ENCODE results near the gene CD151. TPM values are rescaled to one million over a fixed set of nuclear protein-coding genes. Genes with fewer than 3 reads are reported as not detected.

Gene CD151
- total and polyA plus RNA-seq, 2 experiments from 2014 or later, result 62.9 to 109 TPM

DNA sequence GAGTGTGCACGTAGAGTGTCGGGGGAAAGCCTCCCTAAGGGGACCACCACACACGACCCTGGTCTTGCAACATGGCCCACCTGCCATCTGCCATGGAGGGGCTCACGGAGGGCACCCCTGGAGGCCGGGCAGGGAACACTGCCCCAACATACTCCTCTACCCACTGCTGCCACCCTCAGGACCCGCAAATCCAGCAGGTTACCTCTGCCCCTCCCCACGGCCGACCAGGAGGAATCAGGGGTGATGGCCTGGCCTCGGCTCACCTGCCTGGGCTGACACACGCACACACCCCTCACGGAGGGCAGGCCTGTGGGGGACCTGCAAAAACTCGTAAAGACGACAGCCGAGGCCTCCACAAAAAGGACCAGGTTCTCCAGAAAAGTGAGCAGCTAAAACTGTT, 47.7 kb downstream of the CD151 start:
- no peak overlapping the region for H3K4me3 ChIP-seq
- Mint-ChIP-seq H3K36me3 (ENCODE audit: low read depth) (peaks cover 38% of the 10 kb centered on the region), H3K9me3 (no peaks in the 10 kb centered on the region; the same call in 2 of the 3 replicates), H3K4me1 (peaks cover 2% of the 10 kb centered on the region; the same call in 2 of the 3 replicates), H3K4me3 (no peak overlapping the region), H3K27ac (no peak overlapping the region), H3K27me3 (ENCODE audit: insufficient read depth, low read depth, poor library complexity) (peaks cover 22% of the 10 kb centered on the region)
- no peak for DNase-seq (ENCODE audit: low spot score)
- TF ChIP-seq, protein P1, sequence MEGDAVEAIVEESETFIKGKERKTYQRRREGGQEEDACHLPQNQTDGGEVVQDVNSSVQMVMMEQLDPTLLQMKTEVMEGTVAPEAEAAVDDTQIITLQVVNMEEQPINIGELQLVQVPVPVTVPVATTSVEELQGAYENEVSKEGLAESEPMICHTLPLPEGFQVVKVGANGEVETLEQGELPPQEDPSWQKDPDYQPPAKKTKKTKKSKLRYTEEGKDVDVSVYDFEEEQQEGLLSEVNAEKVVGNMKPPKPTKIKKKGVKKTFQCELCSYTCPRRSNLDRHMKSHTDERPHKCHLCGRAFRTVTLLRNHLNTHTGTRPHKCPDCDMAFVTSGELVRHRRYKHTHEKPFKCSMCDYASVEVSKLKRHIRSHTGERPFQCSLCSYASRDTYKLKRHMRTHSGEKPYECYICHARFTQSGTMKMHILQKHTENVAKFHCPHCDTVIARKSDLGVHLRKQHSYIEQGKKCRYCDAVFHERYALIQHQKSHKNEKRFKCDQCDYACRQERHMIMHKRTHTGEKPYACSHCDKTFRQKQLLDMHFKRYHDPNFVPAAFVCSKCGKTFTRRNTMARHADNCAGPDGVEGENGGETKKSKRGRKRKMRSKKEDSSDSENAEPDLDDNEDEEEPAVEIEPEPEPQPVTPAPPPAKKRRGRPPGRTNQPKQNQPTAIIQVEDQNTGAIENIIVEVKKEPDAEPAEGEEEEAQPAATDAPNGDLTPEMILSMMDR (conservative IDR thresholded peaks at IDR 0.05; ENCODE audit: low read depth in 2 of 2), result peak; percentile 17 to 43; a peak in 3 of 4 replicates
- no peak for TF ChIP-seq ZNF462 (CRISPR knock-in tag; IDR thresholded peaks at IDR 0.05)
- peaks cover 12% of the 10 kb centered on the region; the same call in 1 of the 2 replicates for H3F3A ChIP-seq (replicated peaks; ENCODE audit: low read depth)
- H3K4me2 ChIP-seq, result no peak overlapping the region
- no peak overlapping the region for H2AFZ ChIP-seq
- no peaks in the 10 kb centered on the region for H3K4me1 ChIP-seq (ENCODE audit: insufficient read depth)
- ATAC-seq, result peak; percentile 36
- no peak overlapping the region for H3K27ac ChIP-seq (ENCODE audit: low read depth)
- peaks cover 13% of the 10 kb centered on the region for H4K20me1 ChIP-seq (replicated peaks; ENCODE audit: insufficient read depth)
- no peaks in the 10 kb centered on the region for H3K27me3 ChIP-seq (ENCODE audit: insufficient read depth)
- H3K9me2 ChIP-seq (ENCODE audit: insufficient read depth), result no peaks in the 10 kb centered on the region
- peaks cover 4% of the 10 kb centered on the region; the same call in 1 of the 2 replicates for H3K36me3 ChIP-seq (ENCODE audit: insufficient read depth)
- H3K79me2 ChIP-seq (replicated peaks; ENCODE audit: insufficient read depth), result no peaks in the 10 kb centered on the region

GRCh38 chr11:882596-882995, 49.8 kb downstream of the CD151 start:
- H3K27me3 ChIP-seq (ENCODE audit: insufficient read depth), result no peaks in the 10 kb centered on the region
- Mint-ChIP-seq H3K4me1 (peaks cover 2% of the 10 kb centered on the region; the same call in 2 of the 3 replicates), H3K9me3 (peaks cover 3% of the 10 kb centered on the region; the same call in 2 of the 3 replicates), H3K36me3 (ENCODE audit: low read depth) (peaks cover 44% of the 10 kb centered on the region), H3K27ac (no peak overlapping the region), H3K27me3 (ENCODE audit: insufficient read depth, low read depth, poor library complexity) (peaks cover 22% of the 10 kb centered on the region), H3K4me3 (no peak overlapping the region; the same call in 2 of the 3 replicates)
- H3K27ac ChIP-seq (ENCODE audit: low read depth), result no peak overlapping the region
- no peaks in the 10 kb centered on the region for H3K4me1 ChIP-seq (ENCODE audit: insufficient read depth)
- H3K36me3 ChIP-seq (ENCODE audit: insufficient read depth), result peaks cover 4% of the 10 kb centered on the region; the same call in 1 of the 2 replicates
- ATAC-seq (no peak), DNase-seq (ENCODE audit: low spot score) (no peak)
- no peaks in the 10 kb centered on the region for H3K9me2 ChIP-seq (ENCODE audit: insufficient read depth)
- no peak overlapping the region for H3K4me2 ChIP-seq
- H3K79me2 ChIP-seq (replicated peaks; ENCODE audit: insufficient read depth), result no peaks in the 10 kb centered on the region
- peaks cover 9% of the 10 kb centered on the region for H4K20me1 ChIP-seq (replicated peaks; ENCODE audit: insufficient read depth)
- no peak overlapping the region for H3K4me3 ChIP-seq
- no peak overlapping the region for H2AFZ ChIP-seq
- 0 out of 2 replicates have a peak, but pooled peaks cover 5% of the 10 kb centered on the region for H3F3A ChIP-seq (replicated peaks; ENCODE audit: low read depth)
- no peak for TF ChIP-seq NANOG (IDR thresholded peaks at IDR 0.05; ENCODE audit: borderline replicate concordance)
- TF ChIP-seq JUNB (IDR thresholded peaks at IDR 0.05; ENCODE audit: unreplicated experiment), result no peak
- no peak for TF ChIP-seq POLR2AphosphoS5 (IDR thresholded peaks at IDR 0.05; ENCODE audit: low read depth)
- no peak for TF ChIP-seq EZH2 (IDR thresholded peaks at IDR 0.05; ENCODE audit: low read depth, unreplicated experiment)
- TF ChIP-seq, protein P1 (conservative IDR thresholded peaks at IDR 0.05; ENCODE audit: low read depth in 2 of 2), result no peak
- TF ChIP-seq CREB1 (CRISPR knock-in tag; IDR thresholded peaks at IDR 0.05; ENCODE audit: low read depth), result no peak
- no peak for TF ChIP-seq EZH2phosphoT487 (IDR thresholded peaks at IDR 0.05; ENCODE audit: unreplicated experiment)
- no peak for TF ChIP-seq ZNF331 (CRISPR knock-in tag; IDR thresholded peaks at IDR 0.05; ENCODE audit: low read depth)
- no peak for TF ChIP-seq ZNF114 (CRISPR knock-in tag; IDR thresholded peaks at IDR 0.05)
